PFSK-1 (cell line): ENCODE measurements around the gene DUSP8.

Experiments used
- POLR2AphosphoS5 ChIP-seq: IDR thresholded peaks from 2 replicates; pipeline ENCODE4 v1.6.1; 2012; ENCODE audit warnings: low read depth, mild to moderate bottlenecking, control low read depth, low read length, moderate library complexity
- SIN3A ChIP-seq: IDR thresholded peaks from 2 replicates; pipeline ENCODE4 v1.6.1; 2012; ENCODE audit warnings: mild to moderate bottlenecking, low read length, moderate library complexity, borderline replicate concordance; ENCODE audit not compliant: insufficient read depth
- TAF1 ChIP-seq: IDR thresholded peaks from 2 replicates; pipeline ENCODE4 v1.6.1; 2012; ENCODE audit warnings: low read length, control low read depth, borderline replicate concordance; ENCODE audit not compliant: insufficient read depth
- TF ChIP-seq, protein P1 (sequence below), 2 experiments: IDR thresholded peaks; 2 replicates each; pipeline versions ENCODE4 v1.6.1 to v1.8.0; 2011 to 2012; ENCODE audit warnings: low read depth in 2 of 2, low read length in 2 of 2, control low read depth in 1 of 2, inconsistent platforms in 1 of 2, mild to moderate bottlenecking in 1 of 2, moderate library complexity in 1 of 2; ENCODE audit not compliant: insufficient read depth in 1 of 2

DNA sequence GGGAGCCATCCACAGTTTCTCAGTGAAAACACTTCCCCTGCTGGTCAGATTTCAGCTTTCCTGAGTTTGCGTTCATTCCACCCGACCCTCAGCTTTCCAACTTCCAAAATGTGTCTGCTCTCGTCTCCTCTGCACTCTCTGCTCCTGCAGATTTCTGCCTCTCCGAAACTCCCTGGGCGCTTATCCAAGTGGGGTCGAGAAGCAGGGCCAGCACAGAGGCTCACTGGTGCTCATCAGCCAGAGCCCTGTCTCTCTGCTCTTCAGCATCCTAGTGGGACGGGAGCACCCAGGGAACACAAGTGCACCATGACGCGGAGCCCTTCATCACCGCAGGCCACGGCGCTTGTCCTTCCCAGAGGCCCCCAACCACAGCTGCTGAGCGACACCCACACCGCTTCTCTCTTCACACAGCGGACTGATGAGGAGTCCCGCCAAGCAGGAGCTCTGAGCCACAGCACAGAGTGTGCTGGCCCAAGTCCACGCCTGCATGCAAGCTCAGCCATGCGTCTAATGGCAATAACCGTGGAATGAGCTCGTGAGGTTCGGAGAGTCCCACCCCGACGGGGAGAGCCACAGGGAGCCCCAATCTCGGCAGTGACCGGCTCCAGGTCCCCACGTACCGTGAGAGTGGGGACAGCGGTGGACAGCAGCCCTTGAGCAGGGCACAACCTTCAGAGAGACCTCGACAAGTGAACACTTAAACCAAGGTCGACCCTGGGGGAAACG lies 57.6 kb downstream of the DUSP8 start:
- TF ChIP-seq POLR2AphosphoS5, result no peak
- TF ChIP-seq TAF1, result no peak
- no peak for TF ChIP-seq SIN3A
- TF ChIP-seq, protein P1, sequence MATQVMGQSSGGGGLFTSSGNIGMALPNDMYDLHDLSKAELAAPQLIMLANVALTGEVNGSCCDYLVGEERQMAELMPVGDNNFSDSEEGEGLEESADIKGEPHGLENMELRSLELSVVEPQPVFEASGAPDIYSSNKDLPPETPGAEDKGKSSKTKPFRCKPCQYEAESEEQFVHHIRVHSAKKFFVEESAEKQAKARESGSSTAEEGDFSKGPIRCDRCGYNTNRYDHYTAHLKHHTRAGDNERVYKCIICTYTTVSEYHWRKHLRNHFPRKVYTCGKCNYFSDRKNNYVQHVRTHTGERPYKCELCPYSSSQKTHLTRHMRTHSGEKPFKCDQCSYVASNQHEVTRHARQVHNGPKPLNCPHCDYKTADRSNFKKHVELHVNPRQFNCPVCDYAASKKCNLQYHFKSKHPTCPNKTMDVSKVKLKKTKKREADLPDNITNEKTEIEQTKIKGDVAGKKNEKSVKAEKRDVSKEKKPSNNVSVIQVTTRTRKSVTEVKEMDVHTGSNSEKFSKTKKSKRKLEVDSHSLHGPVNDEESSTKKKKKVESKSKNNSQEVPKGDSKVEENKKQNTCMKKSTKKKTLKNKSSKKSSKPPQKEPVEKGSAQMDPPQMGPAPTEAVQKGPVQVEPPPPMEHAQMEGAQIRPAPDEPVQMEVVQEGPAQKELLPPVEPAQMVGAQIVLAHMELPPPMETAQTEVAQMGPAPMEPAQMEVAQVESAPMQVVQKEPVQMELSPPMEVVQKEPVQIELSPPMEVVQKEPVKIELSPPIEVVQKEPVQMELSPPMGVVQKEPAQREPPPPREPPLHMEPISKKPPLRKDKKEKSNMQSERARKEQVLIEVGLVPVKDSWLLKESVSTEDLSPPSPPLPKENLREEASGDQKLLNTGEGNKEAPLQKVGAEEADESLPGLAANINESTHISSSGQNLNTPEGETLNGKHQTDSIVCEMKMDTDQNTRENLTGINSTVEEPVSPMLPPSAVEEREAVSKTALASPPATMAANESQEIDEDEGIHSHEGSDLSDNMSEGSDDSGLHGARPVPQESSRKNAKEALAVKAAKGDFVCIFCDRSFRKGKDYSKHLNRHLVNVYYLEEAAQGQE (IDR thresholded peaks at IDR 0.05; ENCODE audit: insufficient read depth in 1 of 2, low read depth in 2 of 2, low read length in 2 of 2), result no peak
